VCaP (cell line): ENCODE results near the gene ARL3.
A peak's percentile ranks its signal among the peaks of the same experiment; 100 is the strongest.

Source experiments
- H3K27ac ChIP-seq: fragments of 450-650 bp; 2 replicates; pipeline ENCODE4 v1.5.1; 2017
- CTCF ChIP-seq: fragments of 450-650 bp; conservative IDR thresholded peaks from 2 replicates; pipeline ENCODE4 v1.5.1; 2017; ENCODE audit warnings: mild to moderate bottlenecking, moderate library complexity

Gene ARL3

GRCh38 chr10:102645741-102646609, 68.2 kb downstream of the ARL3 start:
- H3K27ac ChIP-seq, result peak overlapping the region; percentile 97
- no peak for TF ChIP-seq CTCF

- H3K27ac ChIP-seq, result peak overlapping the region; percentile 97
These were observed 68.8 kb downstream of the ARL3 start for GRCh38 chr10:102645388-102645740.

GRCh38 chr10:102644646-102645387, 69.4 kb downstream of the ARL3 start:
- peak; percentile 87 for TF ChIP-seq CTCF

More at GRCh38 chr10:102645388-102645740, 68.8 kb downstream of the ARL3 start:
- no peak for TF ChIP-seq CTCF

GRCh38 chr10:102644066-102644645, 70.0 kb downstream of the ARL3 start, which contains the start of gene TRIM8:
Gene TRIM8, plus strand, starts transcription at chr10:102644479. Its CDS starts 139 bp downstream, at chr10:102644618.
- TF ChIP-seq CTCF, result no peak
- peak within 1 kb of the TSS; percentile 97 for H3K27ac ChIP-seq

More at GRCh38 chr10:102644646-102645387, 69.4 kb downstream of the ARL3 start:
- H3K27ac ChIP-seq, result peak overlapping the region; percentile 97

- H3K27ac ChIP-seq, result peak overlapping the region; percentile 97
- no peak for TF ChIP-seq CTCF
These were observed 70.7 kb downstream of the ARL3 start for GRCh38 chr10:102643336-102644065.

- peak overlapping the region; percentile 97 for H3K27ac ChIP-seq
- no peak for TF ChIP-seq CTCF
These were observed 71.4 kb downstream of the ARL3 start for GRCh38 chr10:102642736-102643335.
